ENCODE measurements around the gene NELL2. TPM values are rescaled to one million over a fixed set of nuclear protein-coding genes. Genes with fewer than 3 reads are reported as not detected.
A peak's percentile ranks its signal among the peaks of the same experiment; 100 is the strongest.
"Not testable (repeated sequence)": the region's sequence is repeated elsewhere in the genome, so short reads cannot be mapped to it uniquely, and the experiment has no call there.

The NELL2 gene
- under 1 TPM; 0.31 to 0.52 TPM for total RNA-seq

DNA sequence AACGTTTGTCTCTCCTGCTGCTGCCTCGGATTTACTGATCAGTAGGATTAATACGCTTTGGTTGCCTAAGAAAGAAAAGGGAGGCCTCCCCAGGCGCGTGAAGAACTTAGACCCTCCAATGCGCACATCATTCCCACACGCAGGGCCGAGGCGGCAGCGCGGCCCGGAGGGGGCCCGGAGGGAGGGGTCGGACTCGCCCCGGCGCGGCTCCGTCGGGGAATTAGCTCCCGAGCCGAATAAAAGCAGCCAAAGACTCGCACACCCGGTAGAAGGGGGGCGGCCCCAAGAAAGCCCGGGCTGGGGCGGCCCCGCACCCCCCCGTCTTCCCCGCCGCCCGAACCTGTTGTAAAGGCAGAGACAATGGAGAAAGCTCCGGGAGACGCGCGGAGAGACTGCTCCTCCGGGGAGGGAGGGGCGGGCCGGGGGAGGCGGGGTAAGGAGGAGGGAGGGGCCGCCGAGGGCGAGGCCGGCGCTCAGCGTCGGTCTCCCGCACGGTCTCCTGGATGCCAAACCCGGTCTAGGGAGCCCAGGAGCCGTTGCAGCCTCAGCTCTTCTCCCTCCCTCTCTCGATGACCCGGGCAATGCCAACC, at the start of gene NELL2:
NELL2 (minus strand) TSS at position 362 of the 590 bp plus-strand sequence. CDS start 446 bp downstream, outside the sequence.
- DNase-seq (ENCODE audit: low spot score) = no peak
- H3K27me3 ChIP-seq = peaks cover 6 to 10% of the 10 kb centered on the region in 2 donors
- TF ChIP-seq, protein P1, sequence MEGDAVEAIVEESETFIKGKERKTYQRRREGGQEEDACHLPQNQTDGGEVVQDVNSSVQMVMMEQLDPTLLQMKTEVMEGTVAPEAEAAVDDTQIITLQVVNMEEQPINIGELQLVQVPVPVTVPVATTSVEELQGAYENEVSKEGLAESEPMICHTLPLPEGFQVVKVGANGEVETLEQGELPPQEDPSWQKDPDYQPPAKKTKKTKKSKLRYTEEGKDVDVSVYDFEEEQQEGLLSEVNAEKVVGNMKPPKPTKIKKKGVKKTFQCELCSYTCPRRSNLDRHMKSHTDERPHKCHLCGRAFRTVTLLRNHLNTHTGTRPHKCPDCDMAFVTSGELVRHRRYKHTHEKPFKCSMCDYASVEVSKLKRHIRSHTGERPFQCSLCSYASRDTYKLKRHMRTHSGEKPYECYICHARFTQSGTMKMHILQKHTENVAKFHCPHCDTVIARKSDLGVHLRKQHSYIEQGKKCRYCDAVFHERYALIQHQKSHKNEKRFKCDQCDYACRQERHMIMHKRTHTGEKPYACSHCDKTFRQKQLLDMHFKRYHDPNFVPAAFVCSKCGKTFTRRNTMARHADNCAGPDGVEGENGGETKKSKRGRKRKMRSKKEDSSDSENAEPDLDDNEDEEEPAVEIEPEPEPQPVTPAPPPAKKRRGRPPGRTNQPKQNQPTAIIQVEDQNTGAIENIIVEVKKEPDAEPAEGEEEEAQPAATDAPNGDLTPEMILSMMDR (IDR thresholded peaks at IDR 0.05) = no peak

DNA sequence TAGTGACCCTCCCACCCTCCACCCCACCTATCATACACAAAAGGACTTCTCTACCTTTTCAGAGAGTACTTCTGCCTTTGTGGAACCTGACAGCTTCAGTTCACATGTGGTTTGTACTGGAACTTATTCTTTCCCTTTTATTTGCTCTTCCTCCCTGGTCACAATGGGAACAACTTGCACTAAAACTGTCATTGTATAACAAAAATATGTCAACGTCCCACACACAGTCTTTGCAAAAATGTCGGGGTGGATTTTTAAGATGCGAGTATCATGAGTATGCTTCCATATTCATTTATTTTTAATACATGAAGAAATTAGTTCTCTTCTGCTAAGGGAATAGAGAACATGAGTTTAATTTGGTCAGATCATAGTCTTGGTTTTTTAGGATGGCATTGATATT, 45.6 kb upstream of the NELL2 start:
- Histone ChIP-seq H3K27me3 (no peaks in the 10 kb centered on the region), H3K9me3 (no peaks in the 10 kb centered on the region), H3K4me3 (no peak overlapping the region), H3K4me1 (no peaks in the 10 kb centered on the region), H3K36me3 (no peaks in the 10 kb centered on the region), H3K27ac (no peak overlapping the region)
- DNase-seq (ENCODE audit: low spot score) = no peak
- TF ChIP-seq, protein P1 (IDR thresholded peaks at IDR 0.05) = no peak

More for the DNA sequence above, at the start of gene NELL2:
- Histone ChIP-seq H3K4me1 (peaks cover 0 to 23% of the 10 kb centered on the region in 2 donors), H3K36me3 (no peaks in the 10 kb centered on the region), H3K9me3 (peaks cover 0 to 7% of the 10 kb centered on the region in 2 donors), H3K27ac (no peak within 1 kb of the TSS), H3K4me3 (peak within 1 kb of the TSS; percentile 43 to 50)

DNA sequence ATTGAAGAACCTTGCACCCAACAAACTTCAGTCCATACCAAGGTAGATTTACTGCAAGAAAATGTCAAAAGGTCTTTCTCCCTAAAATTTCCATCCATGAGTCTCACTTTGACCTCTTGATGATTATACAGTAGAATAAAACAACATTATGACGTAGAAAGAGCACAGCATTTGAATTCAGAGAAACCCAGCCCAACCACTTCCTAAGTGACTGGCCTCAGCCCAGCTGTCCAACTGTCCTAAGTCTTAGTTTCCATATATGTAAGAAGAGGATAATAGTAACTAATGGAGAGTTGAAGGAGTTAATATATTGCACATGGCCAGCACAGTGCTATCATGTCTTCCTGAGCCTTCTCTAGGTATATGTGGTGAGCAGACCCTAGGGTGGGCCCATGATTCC, 41.0 kb upstream of the NELL2 start:
- no peaks in the 10 kb centered on the region for H3K9me3 ChIP-seq
- no peaks in the 10 kb centered on the region for H3K36me3 ChIP-seq
- no peak for DNase-seq (ENCODE audit: low spot score)
- TF ChIP-seq, protein P1 (IDR thresholded peaks at IDR 0.05) = no peak
- H3K27me3 ChIP-seq = no peaks in the 10 kb centered on the region
- no peak overlapping the region for H3K4me3 ChIP-seq
- no peaks in the 10 kb centered on the region for H3K4me1 ChIP-seq
- no peak overlapping the region for H3K27ac ChIP-seq

DNA sequence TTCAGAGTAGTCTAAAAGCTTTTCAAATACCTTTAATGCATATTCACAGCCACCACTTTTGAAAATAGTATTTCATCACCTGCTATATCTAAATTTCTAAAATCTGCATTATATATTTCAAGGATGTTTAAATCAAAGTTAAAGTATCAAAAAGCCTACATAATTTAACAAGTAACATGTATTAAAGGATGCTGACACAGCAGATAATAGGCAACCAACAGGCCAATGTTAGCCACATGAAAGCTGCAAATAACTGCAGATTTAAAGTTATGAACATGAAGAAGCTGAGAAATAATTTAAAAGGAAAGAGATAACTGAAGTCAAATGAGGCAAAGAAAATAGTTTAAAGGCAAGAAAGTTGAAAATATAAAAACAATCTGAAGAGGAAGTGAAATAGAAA, 39.8 kb upstream of the NELL2 start:
- H3K4me1 ChIP-seq = no peaks in the 10 kb centered on the region
- TF ChIP-seq, protein P1 (IDR thresholded peaks at IDR 0.05) = no peak
- H3K36me3 ChIP-seq = no peaks in the 10 kb centered on the region
- H3K27me3 ChIP-seq = no peaks in the 10 kb centered on the region
- no peaks in the 10 kb centered on the region for H3K9me3 ChIP-seq
- no peak overlapping the region for H3K4me3 ChIP-seq
- DNase-seq (ENCODE audit: low spot score) = no peak
- H3K27ac ChIP-seq = no peak overlapping the region

DNA sequence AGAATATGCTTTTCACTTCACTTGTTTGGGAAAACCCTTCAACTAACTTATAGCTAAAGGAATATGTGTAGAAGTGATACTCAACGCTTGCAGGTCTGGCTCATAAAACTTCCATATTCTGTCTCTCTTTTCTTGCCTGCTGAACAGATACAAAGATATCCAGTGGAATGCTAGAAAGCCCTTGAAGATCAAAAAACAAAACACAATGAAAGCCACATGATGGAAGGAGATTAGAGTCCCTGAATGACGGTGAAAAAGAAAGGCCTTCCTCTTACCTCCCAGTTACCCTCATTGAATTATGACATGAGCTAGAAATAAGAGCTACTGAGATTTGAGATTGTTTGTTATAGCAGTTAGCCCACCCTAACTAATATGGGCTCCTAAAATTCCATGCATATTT, 28.2 kb upstream of the NELL2 start:
- Histone ChIP-seq H3K36me3 (no peaks in the 10 kb centered on the region), H3K4me3 (no peak overlapping the region), H3K9me3 (peaks cover 0 to 9% of the 10 kb centered on the region in 2 donors), H3K27me3 (no peaks in the 10 kb centered on the region), H3K4me1 (no peaks in the 10 kb centered on the region), H3K27ac (no peak overlapping the region)
- TF ChIP-seq, protein P1 (IDR thresholded peaks at IDR 0.05) = no peak
- no peak for DNase-seq (ENCODE audit: low spot score)

DNA sequence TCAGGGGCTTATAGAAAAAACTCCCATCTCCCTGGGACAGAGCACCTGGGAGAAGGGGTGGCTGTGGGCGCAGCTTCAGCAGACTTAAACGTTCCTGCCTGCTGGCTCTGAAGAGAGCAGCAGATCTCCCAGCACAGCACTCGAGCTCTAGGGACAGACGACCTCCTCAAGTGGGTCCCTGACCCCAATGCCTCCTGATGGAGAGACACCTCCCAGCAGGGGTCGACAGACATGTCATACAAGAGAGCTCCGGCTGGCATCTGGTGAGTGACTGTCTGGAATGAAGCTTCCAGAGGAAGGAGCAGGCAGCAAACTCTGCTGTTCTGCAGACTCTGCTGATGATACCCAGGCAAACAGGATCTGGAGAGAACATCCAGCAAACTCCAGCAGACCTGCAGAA, 22.0 kb upstream of the NELL2 start:
- H3K36me3 ChIP-seq; H3K27me3 ChIP-seq; H3K4me3 ChIP-seq; H3K27ac ChIP-seq; DNase-seq (ENCODE audit: low spot score); H3K4me1 ChIP-seq: not testable (repeated sequence)
- H3K9me3 ChIP-seq = peaks cover 0 to 14% of the 10 kb centered on the region in 2 donors

Measured in right atrium auricular region (tissue), 2 donors.